GM13977 (cell line): Measurements from ENCODE around the gene GALNT16.

ENCODE experiments used
- DNase-seq: peaks from one replicate; pipeline ENCODE4 v3.0.0; 2012; ENCODE audit warnings: low spot score
- CTCF ChIP-seq: IDR thresholded peaks from 2 replicates; pipeline ENCODE4 v1.5.1; 2012; ENCODE audit warnings: mild to moderate bottlenecking, control low read depth; ENCODE audit not compliant: insufficient read depth; ENCODE audit errors: extremely low read depth, missing control alignments
- in situ Hi-C: fragments of 300-500 bp; cut with MboI; formaldehyde crosslinking; loops from one replicate; pipeline ENCODE4 v1.12.0; 2022; ENCODE audit warnings: low sequenced_read_pairs, low pct_unique_long_range_greater_than_20kb, mixed read lengths, inconsistent platforms; ENCODE audit not compliant: unreplicated experiment

GALNT16 gene

DNA sequence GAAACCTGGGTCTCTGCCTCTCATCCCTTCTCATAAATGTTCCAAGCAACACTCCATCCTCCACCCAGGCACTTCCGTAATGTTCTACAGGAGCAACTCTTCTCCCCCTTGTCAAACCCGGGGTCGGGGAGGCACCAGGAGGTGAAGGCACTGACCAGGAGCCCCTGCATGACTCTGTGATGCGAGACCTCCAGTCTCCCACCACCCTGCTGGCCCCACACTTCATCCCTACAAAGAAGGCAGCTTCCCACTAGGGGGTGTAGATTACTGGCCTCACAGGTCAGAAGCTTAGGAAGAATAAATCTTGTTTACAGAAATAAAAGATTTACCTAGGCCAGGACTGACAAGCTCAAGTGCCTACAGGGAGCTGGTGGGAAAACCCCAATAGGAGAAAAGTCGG, 90.9 kb downstream of the GALNT16 start:
- DNase-seq: no peak
- TF ChIP-seq CTCF: no peak
- in situ Hi-C loops: no loop called here

DNA sequence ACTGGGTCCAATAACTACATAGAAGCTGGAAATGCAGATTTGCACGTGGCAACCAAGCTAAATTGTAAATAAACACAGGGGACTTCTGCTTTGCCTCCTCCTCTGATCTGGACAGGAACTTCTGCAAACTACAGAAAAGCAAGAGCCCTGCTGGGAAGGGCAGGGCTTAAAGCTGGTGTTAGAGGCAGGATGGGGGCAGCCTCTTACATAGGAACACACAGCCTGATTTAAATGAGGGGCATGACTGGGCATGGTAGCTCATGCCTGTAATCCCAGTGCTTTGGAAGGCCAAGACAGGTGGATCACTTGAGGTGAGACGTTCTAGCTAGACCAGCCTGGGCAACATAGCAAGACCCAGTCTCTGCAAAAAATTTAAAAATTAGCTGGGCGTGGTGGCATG, 91.4 kb downstream of the GALNT16 start:
- no peak for DNase-seq
- in situ Hi-C loops: no loop called here

DNA sequence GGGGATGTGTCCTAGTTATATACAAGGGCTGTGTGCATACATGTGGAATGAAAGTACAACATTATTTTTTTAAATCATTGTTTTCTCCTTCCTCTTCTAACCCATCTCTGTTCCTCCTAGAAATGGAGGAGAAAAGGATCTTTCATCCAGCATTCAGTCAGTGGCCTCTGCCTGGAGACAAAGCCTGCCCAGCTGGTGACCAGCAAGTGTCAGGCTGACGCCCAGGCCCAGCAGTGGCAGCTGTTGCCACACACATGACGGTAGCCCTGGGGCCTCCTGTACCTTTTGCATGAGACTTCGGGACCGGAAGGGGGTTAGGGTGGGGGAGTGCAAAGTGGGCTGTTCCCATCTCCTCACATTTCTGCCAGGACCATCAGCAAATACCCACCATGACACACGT, 92.0 kb downstream of the GALNT16 start:
- in situ Hi-C loops: no loop called here
- no peak for DNase-seq
- TF ChIP-seq CTCF: no peak

More for the DNA sequence above, 91.4 kb downstream of the GALNT16 start:
- no peak for TF ChIP-seq CTCF

- in situ Hi-C loops: no loop called here
- no peak for DNase-seq
- TF ChIP-seq CTCF: no peak
Observed at GRCh38 chr14:69353168-69353567, 93.2 kb downstream of the GALNT16 start.

GRCh38 chr14:69354383-69355153, 94.6 kb downstream of the GALNT16 start:
- in situ Hi-C loops: no loop called here
- TF ChIP-seq CTCF: no peak
- peak; percentile 86 for DNase-seq

- in situ Hi-C loops: no loop called here
- TF ChIP-seq CTCF: no peak
- DNase-seq: no peak
Observed at GRCh38 chr14:69355154-69355597, 95.2 kb downstream of the GALNT16 start.
